Karpas-422 (cell line): ENCODE measurements around the gene INSL3. TPM values are rescaled to one million over a fixed set of nuclear protein-coding genes. Genes with fewer than 3 reads are reported as not detected.
A peak's percentile ranks its signal among the peaks of the same experiment; 100 is the strongest.

ENCODE experiments used
- DNase-seq: peaks from one replicate; pipeline ENCODE4 v3.0.0-alpha.2; 2015
- H2AFZ ChIP-seq: fragments of 200-600 bp; sonication (generic); 2 replicates; pipeline ENCODE4 v1.6.1; 2014; ENCODE audit warnings: antibody characterized with exemption, low read length, mixed read lengths
- H3K27ac ChIP-seq: fragments of 200-600 bp; sonication (generic); 2 replicates; pipeline ENCODE4 v1.5.1; 2014; ENCODE audit warnings: mild to moderate bottlenecking, low read length, moderate library complexity
- H3K27me3 ChIP-seq: fragments of 200-600 bp; sonication (generic); 2 replicates; pipeline ENCODE4 v1.6.1; 2014; ENCODE audit warnings: low read length, mixed read lengths
- H3K36me3 ChIP-seq: fragments of 200-600 bp; sonication (generic); 2 replicates; pipeline ENCODE4 v1.6.1; 2014; ENCODE audit warnings: low read length, mixed read lengths; ENCODE audit not compliant: insufficient read depth
- H3K4me1 ChIP-seq: fragments of 200-600 bp; sonication (generic); 2 replicates; pipeline ENCODE4 v1.6.1; 2014; ENCODE audit warnings: mild to moderate bottlenecking, low read length, mixed read lengths
- H3K4me2 ChIP-seq: fragments of 200-600 bp; sonication (generic); 2 replicates; pipeline ENCODE4 v1.6.1; 2014; ENCODE audit warnings: low read length, low read depth, mild to moderate bottlenecking; ENCODE audit not compliant: poor library complexity, severe bottlenecking
- H3K4me3 ChIP-seq: fragments of 200-600 bp; sonication (generic); 2 replicates; pipeline ENCODE4 v1.5.1; 2014; ENCODE audit warnings: mild to moderate bottlenecking, antibody characterized with exemption, low read length, mixed read lengths
- H3K79me2 ChIP-seq: fragments of 200-600 bp; sonication (generic); 2 replicates; pipeline ENCODE4 v1.6.1; 2014; ENCODE audit warnings: mild to moderate bottlenecking, low read length, mixed read lengths
- H3K9ac ChIP-seq: fragments of 200-600 bp; sonication (generic); 2 replicates; pipeline ENCODE4 v1.6.0; 2014; ENCODE audit warnings: low read length
- H3K9me2 ChIP-seq: fragments of 200-600 bp; sonication (generic), shearing (Covaris generic); replicated peaks from 2 replicates; pipeline ENCODE4 v1.6.0; 2014; ENCODE audit warnings: mild to moderate bottlenecking, low read length, moderate library complexity; ENCODE audit not compliant: insufficient read depth
- H3K9me3 ChIP-seq: fragments of 300-700, 200-600 bp; sonication (generic); 2 replicates; pipeline ENCODE4 v1.6.1; 2014; ENCODE audit warnings: low read length, mixed read lengths
- H4K20me1 ChIP-seq: fragments of 200-600 bp; sonication (generic); 2 replicates; pipeline ENCODE4 v1.6.1; 2014; ENCODE audit warnings: mild to moderate bottlenecking, antibody characterized with exemption, low read length, low read depth; ENCODE audit not compliant: insufficient read depth
- total RNA-seq: library from RNA; depleted of rRNA; stranded (reverse); fragments of >200 nt; shearing (Covaris generic); gene quantifications from 2 replicates; pipeline ENCODE4 v1.2.3, GENCODE V29; 2014; ENCODE audit warnings: low replicate concordance

The INSL3 gene
- total RNA-seq, 1 experiment from 2014 or later: not detected

DNA sequence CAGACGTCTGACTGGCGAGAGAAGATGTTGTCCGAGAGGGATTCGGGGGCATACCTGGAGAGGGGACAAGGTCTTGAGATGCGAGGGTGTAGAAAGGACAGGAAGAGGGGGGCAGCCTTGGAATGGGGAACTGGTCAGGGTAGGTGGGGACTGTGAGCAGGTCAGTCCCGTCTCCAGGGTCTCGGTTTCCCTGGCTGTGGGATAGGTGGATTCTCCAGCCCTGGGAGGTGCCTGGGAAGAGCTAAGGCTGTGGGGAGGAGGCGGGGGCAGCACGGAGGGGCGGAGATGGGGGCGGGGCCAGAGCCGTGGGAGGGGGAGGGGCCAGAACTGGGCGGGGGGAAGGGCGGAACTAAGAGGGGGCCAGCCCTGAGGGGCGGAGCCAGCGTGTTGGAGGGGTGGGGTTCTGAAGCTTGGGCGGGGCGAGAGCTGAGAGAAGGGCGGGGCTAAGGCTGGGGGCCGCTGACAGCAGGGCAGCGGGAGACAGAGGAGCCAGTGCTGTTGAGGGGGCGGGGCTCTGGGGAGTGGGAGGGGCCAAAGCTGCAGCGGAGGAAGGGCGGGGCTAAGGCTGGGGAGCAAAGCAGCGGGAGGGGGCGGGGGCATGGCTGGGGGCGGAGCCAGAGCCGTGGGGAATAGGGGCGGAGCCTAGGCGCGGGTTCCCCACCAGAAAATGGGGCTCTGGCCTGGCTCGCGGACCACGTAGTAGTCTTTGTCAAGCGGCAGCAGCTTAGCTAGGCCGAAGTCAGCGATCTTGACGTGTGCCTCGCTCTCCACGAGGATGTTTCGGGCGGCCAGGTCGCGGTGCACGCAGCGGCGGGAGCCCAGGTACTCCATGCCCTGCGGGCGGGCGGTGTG, 9.5 kb upstream of the INSL3 start:
- no peaks in the 10 kb centered on the region for H4K20me1 ChIP-seq
- no peaks in the 10 kb centered on the region for H3K4me1 ChIP-seq
- H3K4me2 ChIP-seq: no peak overlapping the region
- DNase-seq: peak; percentile 76
- H3K79me2 ChIP-seq: no peaks in the 10 kb centered on the region
- H3K9me2 ChIP-seq: no peaks in the 10 kb centered on the region
- H3K4me3 ChIP-seq: no peak overlapping the region
- H3K9me3 ChIP-seq: no peaks in the 10 kb centered on the region
- no peak overlapping the region for H2AFZ ChIP-seq
- H3K36me3 ChIP-seq: no peaks in the 10 kb centered on the region
- H3K27me3 ChIP-seq: no peaks in the 10 kb centered on the region
- H3K9ac ChIP-seq: no peak overlapping the region
- no peak overlapping the region for H3K27ac ChIP-seq

DNA sequence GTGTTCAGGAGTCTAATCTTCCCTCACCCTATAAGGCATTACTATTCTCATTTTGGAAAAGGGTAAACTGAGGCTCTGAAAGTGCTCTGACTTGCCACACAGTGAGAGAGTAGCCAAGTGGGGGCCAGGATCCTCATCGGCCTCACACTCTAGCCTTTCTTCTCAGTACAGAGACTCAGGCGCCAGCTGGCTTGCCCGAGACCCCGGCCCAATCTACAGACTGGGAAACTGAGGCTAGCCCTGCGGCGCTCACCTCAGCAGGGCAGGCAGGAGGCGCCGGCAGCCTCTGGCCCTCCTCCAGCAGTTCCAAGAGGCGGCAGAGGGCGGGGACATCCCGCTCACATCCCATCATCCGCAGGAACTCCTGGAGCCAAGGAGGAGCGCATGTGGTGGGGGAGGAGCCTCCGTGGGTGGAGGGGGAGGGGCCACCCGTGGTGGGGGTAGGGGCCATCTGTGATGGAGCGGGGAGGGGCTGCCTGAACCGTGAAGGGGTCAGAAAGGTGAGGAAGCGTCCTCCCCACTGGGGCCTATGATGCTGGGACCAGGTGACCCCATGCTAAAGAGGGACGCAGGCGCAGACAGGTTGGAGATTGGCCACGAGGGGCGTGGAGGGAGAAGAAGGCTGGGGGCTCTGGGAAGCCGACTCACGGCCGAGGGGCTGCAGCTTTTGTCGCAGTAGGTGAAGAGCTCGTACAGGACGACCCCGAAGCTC, 8.7 kb upstream of the INSL3 start:
- H3K4me2 ChIP-seq: no peak overlapping the region
- no peaks in the 10 kb centered on the region for H3K79me2 ChIP-seq
- no peaks in the 10 kb centered on the region for H3K27me3 ChIP-seq
- DNase-seq: no peak
- no peaks in the 10 kb centered on the region for H3K36me3 ChIP-seq
- H3K4me1 ChIP-seq: no peaks in the 10 kb centered on the region
- H2AFZ ChIP-seq: no peak overlapping the region
- H3K27ac ChIP-seq: no peak overlapping the region
- H3K4me3 ChIP-seq: no peak overlapping the region
- H3K9me2 ChIP-seq: no peaks in the 10 kb centered on the region
- no peak overlapping the region for H3K9ac ChIP-seq
- no peaks in the 10 kb centered on the region for H4K20me1 ChIP-seq
- H3K9me3 ChIP-seq: no peaks in the 10 kb centered on the region

DNA sequence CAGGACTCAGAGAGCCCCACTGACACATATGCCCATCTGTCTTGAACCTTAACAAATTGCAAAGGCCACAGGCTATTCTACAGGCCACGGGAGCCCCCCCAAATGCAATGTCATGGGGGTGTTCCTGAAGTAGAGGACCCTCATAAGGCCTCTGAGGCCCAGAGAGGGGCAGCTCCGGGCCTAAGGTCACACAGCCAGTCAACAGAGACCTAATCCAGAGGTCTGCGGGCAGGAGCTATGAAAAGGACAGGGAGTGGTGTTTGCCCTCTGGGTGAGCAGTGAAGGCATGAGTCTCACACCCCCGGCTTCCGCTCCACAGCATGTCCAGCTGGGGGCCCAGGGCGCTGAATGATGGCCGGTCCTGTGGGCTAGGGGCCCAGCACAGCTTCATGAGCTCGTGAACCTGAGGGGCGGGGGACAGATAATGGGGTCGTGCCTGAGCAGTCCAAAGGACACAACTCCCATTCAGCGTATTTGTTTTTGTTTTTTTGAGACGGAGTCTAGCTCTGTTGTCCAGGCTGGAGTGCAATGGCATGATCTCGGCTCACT, 5.3 kb upstream of the INSL3 start:
- H3K79me2 ChIP-seq: no peaks in the 10 kb centered on the region
- H4K20me1 ChIP-seq: no peaks in the 10 kb centered on the region
- H3K27ac ChIP-seq: no peak overlapping the region
- no peaks in the 10 kb centered on the region for H3K4me1 ChIP-seq
- H3K4me3 ChIP-seq: no peak overlapping the region
- DNase-seq: no peak
- H3K27me3 ChIP-seq: no peaks in the 10 kb centered on the region
- H3K9ac ChIP-seq: no peak overlapping the region
- no peaks in the 10 kb centered on the region for H3K36me3 ChIP-seq
- no peaks in the 10 kb centered on the region for H3K9me3 ChIP-seq
- no peak overlapping the region for H2AFZ ChIP-seq
- H3K9me2 ChIP-seq: no peaks in the 10 kb centered on the region
- H3K4me2 ChIP-seq: no peak overlapping the region

GRCh38 chr19:17824339-17824738, 3.0 kb upstream of the INSL3 start:
- no peak overlapping the region for H3K9ac ChIP-seq
- no peaks in the 10 kb centered on the region for H3K9me2 ChIP-seq
- H4K20me1 ChIP-seq: no peaks in the 10 kb centered on the region
- no peaks in the 10 kb centered on the region for H3K27me3 ChIP-seq
- H3K27ac ChIP-seq: no peak overlapping the region
- H3K4me3 ChIP-seq: no peak overlapping the region
- DNase-seq: no peak
- no peaks in the 10 kb centered on the region for H3K9me3 ChIP-seq
- H3K79me2 ChIP-seq: no peaks in the 10 kb centered on the region
- H3K4me2 ChIP-seq: no peak overlapping the region
- no peak overlapping the region for H2AFZ ChIP-seq
- no peaks in the 10 kb centered on the region for H3K4me1 ChIP-seq
- H3K36me3 ChIP-seq: no peaks in the 10 kb centered on the region

DNA sequence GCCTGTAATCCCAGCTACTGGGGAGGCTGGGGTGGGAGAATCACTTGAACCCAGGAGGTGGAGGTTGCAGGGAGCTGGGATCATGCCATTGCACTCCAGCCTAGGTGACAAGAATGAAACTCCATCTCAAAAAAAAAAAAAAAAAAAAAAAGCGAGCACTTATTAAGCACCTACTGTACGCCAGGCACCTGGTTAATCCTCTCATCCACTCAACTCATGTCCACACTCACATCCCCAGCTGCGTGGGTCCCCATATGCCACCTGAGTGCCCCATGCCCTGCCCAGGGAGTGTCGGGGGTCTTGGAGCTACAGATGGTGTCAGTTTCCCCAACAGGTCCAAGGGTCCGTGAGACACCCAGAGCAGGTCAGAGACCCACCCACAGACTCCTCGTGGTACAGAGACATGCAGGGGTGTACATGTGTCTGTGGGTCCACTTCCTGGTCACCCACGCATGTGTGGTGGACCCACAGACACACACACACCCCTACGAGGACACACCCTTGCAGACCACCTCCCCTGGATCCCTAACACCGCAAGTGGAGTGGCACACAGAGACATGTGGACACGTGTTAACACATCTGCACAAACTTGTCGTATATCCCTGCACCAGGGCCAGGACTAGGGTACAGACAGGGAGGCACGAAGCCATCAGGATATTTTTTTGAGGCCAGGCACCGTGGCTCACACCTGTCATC, 3.5 kb downstream of the INSL3 start:
- Histone ChIP-seq H3K4me2 (no peak overlapping the region), H3K4me1 (no peaks in the 10 kb centered on the region), H2AFZ (no peak overlapping the region), H3K9ac (no peak overlapping the region), H3K79me2 (no peaks in the 10 kb centered on the region), H3K36me3 (no peaks in the 10 kb centered on the region), H3K27me3 (no peaks in the 10 kb centered on the region), H3K9me2 (no peaks in the 10 kb centered on the region), H3K9me3 (no peaks in the 10 kb centered on the region), H3K27ac (no peak overlapping the region), H3K4me3 (no peak overlapping the region), H4K20me1 (no peaks in the 10 kb centered on the region)
- DNase-seq: no peak

DNA sequence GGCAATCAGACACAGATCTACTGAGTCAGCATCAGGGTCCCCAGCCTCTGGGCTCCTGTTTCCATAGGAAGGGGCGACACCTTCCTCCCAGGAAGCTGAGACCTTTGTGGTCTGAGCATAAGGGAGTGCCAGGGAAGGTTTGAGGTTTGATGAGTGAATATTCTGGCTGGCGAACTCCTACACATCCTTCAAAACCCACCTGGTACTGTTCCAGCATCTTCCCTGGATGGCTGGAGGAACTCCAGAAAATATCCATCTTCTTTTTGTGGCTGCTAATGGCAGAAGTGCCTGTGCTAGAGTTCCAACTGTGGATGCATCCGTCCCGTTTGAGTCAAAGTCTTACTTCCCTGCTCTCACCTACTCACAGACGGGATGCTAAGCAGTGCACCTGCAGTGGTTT, 9.2 kb downstream of the INSL3 start:
- no peak overlapping the region for H2AFZ ChIP-seq
- no peak overlapping the region for H3K4me2 ChIP-seq
- H4K20me1 ChIP-seq: no peaks in the 10 kb centered on the region
- H3K9me3 ChIP-seq: no peaks in the 10 kb centered on the region
- no peaks in the 10 kb centered on the region for H3K9me2 ChIP-seq
- H3K36me3 ChIP-seq: no peaks in the 10 kb centered on the region
- no peaks in the 10 kb centered on the region for H3K27me3 ChIP-seq
- no peak overlapping the region for H3K9ac ChIP-seq
- H3K4me1 ChIP-seq: no peaks in the 10 kb centered on the region
- H3K27ac ChIP-seq: no peak overlapping the region
- DNase-seq: no peak
- H3K4me3 ChIP-seq: no peak overlapping the region
- no peaks in the 10 kb centered on the region for H3K79me2 ChIP-seq

GRCh38 chr19:17811681-17812080, 9.6 kb downstream of the INSL3 start:
- Histone ChIP-seq H3K27ac (no peak overlapping the region), H3K79me2 (no peaks in the 10 kb centered on the region), H3K9ac (no peak overlapping the region), H4K20me1 (no peaks in the 10 kb centered on the region), H3K27me3 (no peaks in the 10 kb centered on the region), H3K4me3 (no peak overlapping the region), H3K9me3 (no peaks in the 10 kb centered on the region), H3K9me2 (no peaks in the 10 kb centered on the region), H3K4me2 (no peak overlapping the region), H3K36me3 (no peaks in the 10 kb centered on the region), H3K4me1 (no peaks in the 10 kb centered on the region), H2AFZ (no peak overlapping the region)
- no peak for DNase-seq

DNA sequence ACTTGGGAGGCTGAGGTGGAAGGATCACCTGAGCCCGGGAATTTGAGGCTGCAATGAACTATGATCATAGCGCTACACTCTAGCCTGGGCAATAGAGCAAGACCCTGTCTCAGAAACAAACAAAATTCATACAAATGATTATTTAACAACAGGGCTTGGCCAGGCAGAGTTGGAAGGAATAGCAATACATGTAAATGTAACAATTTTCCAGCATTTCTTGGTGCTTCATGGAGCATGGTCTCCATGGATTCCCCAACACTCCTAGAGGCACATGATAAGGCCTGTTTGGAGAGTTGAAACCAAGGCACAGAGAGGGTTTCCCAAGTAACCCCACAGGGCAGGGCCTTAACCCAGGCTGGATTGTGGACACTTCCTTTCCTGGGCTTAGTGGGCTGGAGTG, 10.2 kb downstream of the INSL3 start:
- no peaks in the 10 kb centered on the region for H3K36me3 ChIP-seq
- no peaks in the 10 kb centered on the region for H3K27me3 ChIP-seq
- H4K20me1 ChIP-seq: no peaks in the 10 kb centered on the region
- H3K9me2 ChIP-seq: no peaks in the 10 kb centered on the region
- H3K79me2 ChIP-seq: no peaks in the 10 kb centered on the region
- H3K9me3 ChIP-seq: no peaks in the 10 kb centered on the region
- H3K4me3 ChIP-seq: no peak overlapping the region
- H2AFZ ChIP-seq: no peak overlapping the region
- no peak overlapping the region for H3K4me2 ChIP-seq
- no peaks in the 10 kb centered on the region for H3K4me1 ChIP-seq
- no peak overlapping the region for H3K9ac ChIP-seq
- DNase-seq: no peak
- no peak overlapping the region for H3K27ac ChIP-seq
